Thyroid gland (tissue), 4 donors: ENCODE measurements around the gene ABTB2. TPM values are rescaled to one million over a fixed set of nuclear protein-coding genes. Genes with fewer than 3 reads are reported as not detected.

Experiments used
- DNase-seq, 2 donors: peaks; one replicate each; pipeline ENCODE4 v3.0.0-alpha.2; 2019
- H3K27ac ChIP-seq, 3 donors: fragments of 200-600 bp; sonication (generic); 1 replicate in 2 of 3; 2 replicates in 1 of 3; pipeline ENCODE4 v1.5.1; 2016 to 2019; ENCODE audit warnings: mild to moderate bottlenecking in 1 of 3, moderate library complexity in 1 of 3
- H3K27me3 ChIP-seq: fragments of 200-600 bp; sonication (generic); one replicate; pipeline ENCODE4 v1.5.1; 2019
- H3K36me3 ChIP-seq, 2 donors: fragments of 200-600 bp; sonication (generic); one replicate each; pipeline ENCODE4 v1.5.1; 2016 to 2019
- H3K4me1 ChIP-seq, 2 donors: fragments of 200-600 bp; sonication (generic); one replicate each; pipeline ENCODE4 v1.5.1; 2017 to 2019
- H3K4me3 ChIP-seq, 3 donors: fragments of 200-600 bp; sonication (generic); replicated peaks in 1 of 3; 1 replicate in 2 of 3; 2 replicates in 1 of 3; pipeline ENCODE4 v1.5.1; 2016; ENCODE audit warnings: mild to moderate bottlenecking in 1 of 3
- H3K9me3 ChIP-seq: fragments of 200-600 bp; sonication (generic); one replicate; pipeline ENCODE4 v1.5.1; 2017
- CTCF ChIP-seq, 6 experiments: fragments of 200-600 bp in 3 of 6; fragments of 450-650 bp in 3 of 6; sonication (generic) in 3 of 6; IDR thresholded peaks; one replicate each; pipeline ENCODE4 v1.5.1; 2016 to 2019; ENCODE audit warnings: antibody characterized with exemption in 6 of 6, mild to moderate bottlenecking in 2 of 6, inconsistent platforms in 1 of 6, moderate library complexity in 1 of 6
- POLR2A ChIP-seq, 2 donors: fragments of 450-650 bp; IDR thresholded peaks; one replicate each; pipeline ENCODE4 v1.6.1; 2017; ENCODE audit warnings: antibody characterized with exemption in 2 of 2, mild to moderate bottlenecking in 2 of 2, moderate library complexity in 1 of 2
- WGBS, 2 donors: methylation state at CpG; one replicate each; pipeline ENCODE4 v1.1.5; 2017; 5-methylcytosine and 5-hydroxymethylcytosine counted together
- intact Hi-C: fragments of 100-400 bp; cut with DNase I; formaldehyde crosslinking; loops from one replicate; pipeline ENCODE4 v1.15.1; 2023
- total RNA-seq, 4 donors: library from RNA; depleted of rRNA; stranded (reverse); fragments of >200 nt; gene quantifications; one replicate each; pipeline ENCODE4 v1.2.3, GENCODE V29; 2016

Gene ABTB2
- total RNA-seq, 4 donors from 2014 or later = 1.2 to 5.0 (median 3.3) TPM

GRCh38 chr11:34160049-34160721 lies 197.6 kb downstream of the ABTB2 start:
- peaks cover 5 to 10% of the 10 kb centered on the region in 2 donors for H3K4me1 ChIP-seq
- no peak overlapping the region for H3K4me3 ChIP-seq
- TF ChIP-seq POLR2A (IDR thresholded peaks at IDR 0.05) (no peak), CTCF (IDR thresholded peaks at IDR 0.05) (no peak)
- 82 to 88% methylated on average over 17 to 22 of the region's 22 CpGs for WGBS, 2 donors
- intact Hi-C loops = no loop called here
- no peak overlapping the region for H3K27ac ChIP-seq
- no peak for DNase-seq
- no peaks in the 10 kb centered on the region for H3K27me3 ChIP-seq
- no peaks in the 10 kb centered on the region for H3K9me3 ChIP-seq
- H3K36me3 ChIP-seq = no peaks in the 10 kb centered on the region

GRCh38 chr11:34158661-34159060 lies 199.1 kb downstream of the ABTB2 start:
- Histone ChIP-seq H3K4me3 (no peak overlapping the region), H3K4me1 (peaks cover 11 to 23% of the 10 kb centered on the region in 2 donors), H3K27ac (no peak overlapping the region), H3K36me3 (no peaks in the 10 kb centered on the region), H3K27me3 (no peaks in the 10 kb centered on the region), H3K9me3 (no peaks in the 10 kb centered on the region)
- TF ChIP-seq CTCF (IDR thresholded peaks at IDR 0.05) (no peak), POLR2A (IDR thresholded peaks at IDR 0.05) (no peak)
- 74 to 87% methylated on average over 5 to 6 of the region's 6 CpGs for WGBS, 2 donors
- no peak for DNase-seq
- intact Hi-C loops = no loop called here

GRCh38 chr11:34157163-34157562 lies 200.6 kb downstream of the ABTB2 start:
- 76 to 78% methylated on average over 5 to 9 of the region's 9 CpGs for WGBS, 2 donors
- H3K4me1 ChIP-seq = peaks cover 11 to 23% of the 10 kb centered on the region in 2 donors
- no peak overlapping the region for H3K4me3 ChIP-seq
- TF ChIP-seq POLR2A (IDR thresholded peaks at IDR 0.05) (no peak), CTCF (IDR thresholded peaks at IDR 0.05) (no peak)
- intact Hi-C loops = no loop called here
- no peaks in the 10 kb centered on the region for H3K36me3 ChIP-seq
- DNase-seq = peak; percentile 26 to 36
- H3K27me3 ChIP-seq = no peaks in the 10 kb centered on the region
- H3K27ac ChIP-seq = no peak overlapping the region
- H3K9me3 ChIP-seq = no peaks in the 10 kb centered on the region

- intact Hi-C loops = no loop called here
- no peaks in the 10 kb centered on the region for H3K9me3 ChIP-seq
- no peaks in the 10 kb centered on the region for H3K36me3 ChIP-seq
- H3K27ac ChIP-seq = peak overlapping the region; percentile 1 to 43 (median 43)
- no peak overlapping the region for H3K4me3 ChIP-seq
- 79 to 100% methylated on average over 1 to 2 of the region's 2 CpGs for WGBS, 2 donors
- peaks cover 11 to 23% of the 10 kb centered on the region in 2 donors for H3K4me1 ChIP-seq
- TF ChIP-seq CTCF (IDR thresholded peaks at IDR 0.05) (no peak), POLR2A (IDR thresholded peaks at IDR 0.05) (no peak)
- no peak for DNase-seq
- no peaks in the 10 kb centered on the region for H3K27me3 ChIP-seq
Observed at GRCh38 chr11:34155757-34156062, 202.1 kb downstream of the ABTB2 start.

GRCh38 chr11:34155057-34155756 lies 202.6 kb downstream of the ABTB2 start:
- Histone ChIP-seq H3K9me3 (no peaks in the 10 kb centered on the region), H3K36me3 (no peaks in the 10 kb centered on the region), H3K27ac (peak overlapping the region; percentile 40 to 43 (median 43)), H3K27me3 (no peaks in the 10 kb centered on the region), H3K4me1 (peaks cover 11 to 23% of the 10 kb centered on the region in 2 donors), H3K4me3 (no peak overlapping the region)
- intact Hi-C loops = no loop called here
- 49 to 57% methylated on average over 14 to 15 of the region's 15 CpGs for WGBS, 2 donors
- peak; percentile 67 to 77 for DNase-seq
- TF ChIP-seq POLR2A (IDR thresholded peaks at IDR 0.05) = no peak
- no peak for TF ChIP-seq CTCF (IDR thresholded peaks at IDR 0.05)
